ENCODE measurements around the gene KCNC3. TPM values are rescaled to one million over a fixed set of nuclear protein-coding genes. Genes with fewer than 3 reads are reported as not detected.
"Not testable (repeated sequence)": the region's sequence is repeated elsewhere in the genome, so short reads cannot be mapped to it uniquely, and the experiment has no call there.

KCNC3 gene
- total RNA-seq, 4 donors from 2014 or later: 0.32 to 0.69 (median 0.37) TPM

DNA sequence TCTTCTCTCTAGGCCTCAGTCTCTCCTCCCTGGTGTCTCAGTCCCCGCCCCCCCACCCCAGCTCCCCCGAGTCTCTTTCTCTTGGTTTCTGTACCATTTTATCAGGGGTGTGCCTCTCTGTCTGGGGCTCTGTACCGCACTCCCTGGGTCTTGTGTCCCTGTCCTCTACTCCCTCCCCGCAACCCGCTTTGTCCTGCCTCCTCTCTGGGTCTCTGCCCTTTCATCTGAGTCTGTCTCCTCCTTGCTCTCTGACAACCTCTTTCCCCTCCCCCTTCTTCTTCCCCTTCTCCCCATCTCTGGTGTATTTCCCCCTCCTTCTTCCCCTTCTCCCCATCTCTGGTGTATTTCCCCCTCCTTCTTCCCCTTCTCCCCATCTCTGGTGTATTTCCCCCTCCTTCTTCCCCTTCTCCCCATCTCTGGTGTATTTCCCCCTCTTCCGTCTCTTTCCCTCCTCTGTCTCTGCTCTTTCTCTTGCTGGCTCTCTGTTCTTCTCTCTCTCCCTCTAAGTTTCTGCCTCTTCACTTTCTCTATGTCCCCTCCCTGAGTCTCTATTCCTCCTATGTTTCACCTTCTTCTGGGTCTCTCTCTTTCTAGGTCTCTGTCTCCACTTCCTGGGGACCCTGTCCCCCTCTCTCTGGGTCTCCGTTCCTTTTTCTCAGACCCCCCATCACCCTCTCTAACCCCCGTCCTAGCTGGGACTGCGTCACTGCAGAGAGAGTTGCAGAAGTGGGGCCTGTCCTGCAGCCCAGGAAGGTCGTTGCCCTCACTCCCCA, 2.2 kb upstream of the KCNC3 start:
- 19% methylated on average over 10 of the region's 10 CpGs for WGBS
- H3K27ac ChIP-seq (replicated peaks in 1 of 4): peak overlapping the region; percentile 26 to 82 (median 62)
- no peaks in the 10 kb centered on the region for H3K9me3 ChIP-seq
- peaks cover 24 to 70% (median 61%) of the 10 kb centered on the region in 4 donors for H3K4me1 ChIP-seq
- DNase-seq (ENCODE audit: extremely low spot score): no peak
- H3K4me3 ChIP-seq: peak overlapping the region; percentile 35 to 66 (median 46)
- TF ChIP-seq POLR2A (IDR thresholded peaks at IDR 0.05; ENCODE audit: low read depth) (no peak), EP300 (IDR thresholded peaks at IDR 0.05) (no peak), POLR2AphosphoS5 (IDR thresholded peaks at IDR 0.05) (no peak)
- TF ChIP-seq, protein P1, sequence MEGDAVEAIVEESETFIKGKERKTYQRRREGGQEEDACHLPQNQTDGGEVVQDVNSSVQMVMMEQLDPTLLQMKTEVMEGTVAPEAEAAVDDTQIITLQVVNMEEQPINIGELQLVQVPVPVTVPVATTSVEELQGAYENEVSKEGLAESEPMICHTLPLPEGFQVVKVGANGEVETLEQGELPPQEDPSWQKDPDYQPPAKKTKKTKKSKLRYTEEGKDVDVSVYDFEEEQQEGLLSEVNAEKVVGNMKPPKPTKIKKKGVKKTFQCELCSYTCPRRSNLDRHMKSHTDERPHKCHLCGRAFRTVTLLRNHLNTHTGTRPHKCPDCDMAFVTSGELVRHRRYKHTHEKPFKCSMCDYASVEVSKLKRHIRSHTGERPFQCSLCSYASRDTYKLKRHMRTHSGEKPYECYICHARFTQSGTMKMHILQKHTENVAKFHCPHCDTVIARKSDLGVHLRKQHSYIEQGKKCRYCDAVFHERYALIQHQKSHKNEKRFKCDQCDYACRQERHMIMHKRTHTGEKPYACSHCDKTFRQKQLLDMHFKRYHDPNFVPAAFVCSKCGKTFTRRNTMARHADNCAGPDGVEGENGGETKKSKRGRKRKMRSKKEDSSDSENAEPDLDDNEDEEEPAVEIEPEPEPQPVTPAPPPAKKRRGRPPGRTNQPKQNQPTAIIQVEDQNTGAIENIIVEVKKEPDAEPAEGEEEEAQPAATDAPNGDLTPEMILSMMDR (IDR thresholded peaks at IDR 0.05): no peak
- intact Hi-C loops (cut with DNase I): no loop called here
- H3K36me3 ChIP-seq: no peaks in the 10 kb centered on the region
- H3K27me3 ChIP-seq: peaks cover 0 to 88% (median 46%) of the 10 kb centered on the region in 4 donors

DNA sequence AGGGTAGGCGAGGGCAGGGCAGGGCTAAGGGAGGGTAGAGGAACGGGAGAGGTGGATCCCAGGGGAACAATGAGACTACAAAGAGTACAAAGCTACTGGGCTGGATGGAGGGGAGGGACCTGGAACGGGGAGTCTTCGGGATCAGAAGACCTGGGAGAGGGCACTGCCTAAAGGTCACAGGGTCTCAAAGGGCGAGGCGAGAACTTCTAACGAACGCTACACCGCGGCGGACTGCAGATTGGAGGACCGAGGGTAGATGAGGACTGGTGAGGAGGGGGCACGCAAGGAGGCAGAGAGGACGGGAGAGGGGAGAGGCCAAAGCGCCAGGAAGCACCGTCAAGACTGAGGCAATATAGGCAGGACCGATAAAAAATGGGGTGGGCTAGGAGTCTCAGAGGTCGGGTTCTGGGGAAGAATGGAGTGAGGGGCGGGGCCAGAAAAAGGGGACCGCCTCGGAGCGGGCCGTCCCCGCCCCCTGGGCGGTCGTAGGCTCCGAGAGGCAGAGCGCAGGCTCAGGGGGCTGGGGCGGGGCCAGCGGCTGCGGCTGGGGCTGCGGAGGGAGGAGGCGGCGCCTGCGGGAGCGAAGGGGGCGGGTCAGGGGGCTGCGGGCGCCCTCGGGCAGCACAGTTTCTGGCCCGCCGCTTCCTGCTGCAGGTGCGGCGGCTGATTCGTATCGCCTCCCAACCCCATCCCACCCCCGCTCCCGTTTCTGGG, 1.3 kb upstream of the KCNC3 start:
- Histone ChIP-seq H3K27me3 (peaks cover 0 to 97% (median 51%) of the 10 kb centered on the region in 4 donors), H3K4me1 (peaks cover 32 to 78% (median 70%) of the 10 kb centered on the region in 4 donors), H3K9me3 (no peaks in the 10 kb centered on the region), H3K27ac (replicated peaks in 1 of 4) (peak overlapping the region; percentile 62 to 82 (median 82)), H3K4me3 (peak overlapping the region; percentile 35 to 59 (median 46)), H3K36me3 (no peaks in the 10 kb centered on the region)
- intact Hi-C loops (cut with DNase I): no loop called here
- no peak for DNase-seq (ENCODE audit: extremely low spot score)
- peak in 1 of 2 donors; percentile 16 for TF ChIP-seq POLR2AphosphoS5 (IDR thresholded peaks at IDR 0.05)
- TF ChIP-seq POLR2A (IDR thresholded peaks at IDR 0.05; ENCODE audit: low read depth): no peak
- TF ChIP-seq EP300 (IDR thresholded peaks at IDR 0.05): no peak
- 2% methylated on average over 36 of the region's 48 CpGs for WGBS

DNA sequence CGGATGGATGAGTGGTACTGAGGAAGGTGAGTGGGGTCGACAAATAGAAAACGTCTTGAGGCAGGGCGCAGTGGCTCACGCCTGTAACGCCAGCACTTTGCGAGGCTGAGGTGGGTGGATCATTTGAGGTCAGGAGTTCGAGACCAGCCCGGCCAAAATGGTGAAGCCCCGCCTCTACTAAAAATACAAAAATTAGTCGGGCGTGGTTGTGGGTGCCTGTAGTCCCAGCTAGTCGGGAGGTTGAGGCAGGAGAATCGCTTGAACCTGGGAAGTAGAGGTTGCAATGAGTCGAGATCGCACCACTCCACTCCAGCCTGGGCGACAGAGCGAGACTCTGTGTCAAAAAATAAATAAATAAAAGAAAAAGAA, 733 bp upstream of the KCNC3 start:
- intact Hi-C loops (cut with DNase I); H3K9me3 ChIP-seq; DNase-seq (ENCODE audit: extremely low spot score); H3K36me3 ChIP-seq: not testable (repeated sequence)
- Histone ChIP-seq H3K4me1 (peaks cover 32 to 83% (median 73%) of the 10 kb centered on the region in 4 donors), H3K27ac (replicated peaks in 1 of 4) (peak overlapping the region; percentile 62 to 82 (median 82)), H3K27me3 (peaks cover 0 to 92% (median 51%) of the 10 kb centered on the region in 4 donors), H3K4me3 (peak overlapping the region; percentile 35 to 59 (median 46))
- WGBS: 9% methylated on average over 18 of the region's 18 CpGs

DNA sequence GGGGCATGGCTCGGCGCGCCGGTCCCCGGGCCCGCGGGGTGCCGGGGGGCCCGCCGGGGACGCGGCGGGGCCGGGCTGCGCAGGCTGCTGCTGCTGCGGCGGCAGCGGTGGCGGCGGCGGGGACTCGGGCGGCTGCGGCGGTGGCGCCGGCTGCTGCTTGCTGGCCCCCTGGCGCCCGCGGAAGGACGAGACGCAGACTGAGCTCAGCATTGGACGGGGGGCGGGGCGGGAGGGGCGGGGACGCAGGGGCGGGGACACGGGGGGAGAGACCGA, 368 bp downstream of the KCNC3 start:
- Histone ChIP-seq H3K4me1 (peaks cover 28 to 76% (median 68%) of the 10 kb centered on the region in 4 donors), H3K4me3 (peak overlapping the region; percentile 39 to 59 (median 44)), H3K27ac (replicated peaks in 1 of 4) (no peak overlapping the region), H3K9me3 (no peaks in the 10 kb centered on the region), H3K27me3 (peaks cover 0 to 81% (median 51%) of the 10 kb centered on the region in 4 donors), H3K36me3 (no peaks in the 10 kb centered on the region)
- DNase-seq (ENCODE audit: extremely low spot score): no peak
- WGBS: 4% methylated on average over 8 of the region's 40 CpGs
- TF ChIP-seq, protein P1 (IDR thresholded peaks at IDR 0.05): peak in 1 of 3 experiments; percentile 19
- no peak for TF ChIP-seq POLR2AphosphoS5 (IDR thresholded peaks at IDR 0.05)
- intact Hi-C loops (cut with DNase I): no loop called here

DNA sequence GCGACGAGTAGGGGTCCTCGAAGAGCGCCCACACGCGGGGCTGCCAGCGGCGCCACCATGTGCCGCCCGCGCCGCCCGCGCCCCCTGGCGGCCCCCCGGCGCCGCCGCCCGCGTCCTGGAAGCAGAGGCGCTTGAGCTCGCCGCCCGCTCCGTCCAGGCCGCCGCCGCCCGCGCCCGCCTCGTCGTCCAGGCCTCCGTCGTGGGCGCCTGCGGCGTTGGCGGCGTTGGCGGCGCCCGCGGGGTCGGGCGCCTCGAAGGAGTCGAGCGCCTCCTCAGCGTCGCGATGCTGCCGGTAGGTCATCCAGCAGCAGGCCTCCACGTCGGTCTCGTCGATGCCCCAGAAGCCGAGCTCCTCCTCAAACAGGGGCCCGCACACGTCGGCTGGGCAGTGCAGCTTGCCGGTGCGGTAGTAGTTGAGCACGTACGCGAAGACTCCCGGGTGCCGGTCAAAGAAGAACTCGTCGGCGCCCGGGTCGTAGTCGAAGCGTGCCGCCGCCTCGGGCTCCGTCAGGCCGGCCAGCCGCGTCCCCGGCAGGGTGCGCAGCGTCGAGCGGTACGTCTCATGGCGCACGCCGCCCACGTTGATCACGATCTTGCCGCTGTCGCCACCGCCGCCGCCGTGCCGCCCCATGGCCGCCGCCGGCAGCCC, 829 bp downstream of the KCNC3 start:
- no peak overlapping the region for H3K27ac ChIP-seq (replicated peaks in 1 of 4)
- no peaks in the 10 kb centered on the region for H3K9me3 ChIP-seq
- H3K4me3 ChIP-seq: peak overlapping the region; percentile 39 to 59 (median 44)
- peaks cover 0 to 79% (median 49%) of the 10 kb centered on the region in 4 donors for H3K27me3 ChIP-seq
- TF ChIP-seq POLR2AphosphoS5 (IDR thresholded peaks at IDR 0.05): no peak
- TF ChIP-seq POLR2A (IDR thresholded peaks at IDR 0.05; ENCODE audit: low read depth): no peak
- TF ChIP-seq EP300 (IDR thresholded peaks at IDR 0.05): no peak
- TF ChIP-seq, protein P1 (IDR thresholded peaks at IDR 0.05): no peak
- DNase-seq (ENCODE audit: extremely low spot score): no peak
- 1% methylated on average over 10 of the region's 104 CpGs for WGBS
- intact Hi-C loops (cut with DNase I): no loop called here
- H3K4me1 ChIP-seq: peaks cover 27 to 71% (median 63%) of the 10 kb centered on the region in 4 donors
- H3K36me3 ChIP-seq: no peaks in the 10 kb centered on the region
